Measurements from ENCODE around the gene TAT. TPM values are rescaled to one million over a fixed set of nuclear protein-coding genes. Genes with fewer than 3 reads are reported as not detected.

Gene TAT
- total and polyA plus RNA-seq, 4 donors = 10.6 to 540 (median 433) TPM

DNA sequence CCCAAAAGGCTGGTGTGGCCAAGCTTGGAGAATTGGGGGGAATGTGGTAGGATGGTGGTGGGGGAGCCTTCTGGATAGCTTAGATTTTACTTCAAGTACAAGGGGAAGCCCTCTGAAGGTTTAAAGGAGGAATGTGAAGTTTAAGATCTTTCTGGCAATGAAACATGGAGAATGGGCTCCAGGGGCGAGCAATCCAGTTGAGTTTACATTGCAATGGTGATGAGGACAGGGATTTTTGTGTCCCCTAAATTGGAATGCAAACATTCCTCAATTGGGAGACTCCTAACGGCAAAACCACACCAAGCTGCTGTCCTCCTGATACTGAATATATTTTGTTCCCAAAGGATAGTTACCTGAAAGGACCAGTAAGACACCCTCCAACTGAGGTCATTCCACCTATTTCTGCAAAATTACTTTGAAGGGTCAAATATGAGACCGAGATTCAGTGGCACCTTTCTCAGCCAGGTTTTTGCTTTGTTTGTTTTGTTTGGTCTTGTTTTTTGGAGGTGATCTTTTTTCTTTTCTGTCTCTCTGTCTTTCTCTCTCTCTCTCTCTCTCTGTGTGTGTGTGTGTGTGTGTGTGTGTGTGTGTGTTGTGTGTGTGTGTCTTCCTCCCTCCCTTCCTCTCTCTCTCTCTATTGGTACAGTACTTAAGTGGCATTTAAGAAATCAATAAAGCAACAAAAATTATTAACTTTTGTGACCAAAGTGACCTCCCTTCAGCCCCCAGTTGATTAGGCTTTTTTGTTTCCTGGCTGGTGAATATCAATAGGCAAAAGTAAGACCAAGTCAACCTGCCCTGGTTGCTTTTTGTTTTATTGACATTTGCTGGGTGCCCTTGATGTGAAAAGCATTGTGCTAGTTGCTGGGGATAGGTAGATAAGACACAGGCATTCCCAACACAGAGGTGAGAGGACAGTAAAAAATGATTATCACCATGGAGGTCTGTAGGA is 16.4 kb upstream of the TAT start:
- no peak for DNase-seq (ENCODE audit: low spot score)

DNA sequence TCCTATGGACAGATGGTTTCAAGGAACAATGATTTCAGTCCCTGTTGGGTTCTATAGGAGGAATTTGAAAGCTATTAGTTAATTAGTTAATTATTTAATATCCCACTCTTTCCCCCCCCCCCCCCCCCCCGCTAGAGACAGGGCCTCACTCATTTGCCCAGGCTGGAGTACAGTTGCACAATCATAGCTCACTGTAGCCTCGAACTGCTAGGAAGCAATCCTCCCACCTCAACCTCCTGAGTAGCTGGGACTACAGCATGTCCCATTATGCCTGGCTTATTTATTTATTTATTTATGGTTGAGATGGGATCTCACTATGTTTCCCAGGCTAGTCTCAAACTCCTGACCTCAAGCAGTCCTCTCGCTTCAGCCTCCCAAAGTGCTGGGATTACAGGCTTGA is 15.0 kb upstream of the TAT start:
- no peak for TF ChIP-seq RXRA (IDR thresholded peaks at IDR 0.05)
- no peak for TF ChIP-seq FOXA2 (IDR thresholded peaks at IDR 0.05)
- TF ChIP-seq YY1 (IDR thresholded peaks at IDR 0.05) = no peak
- TF ChIP-seq, protein P1, sequence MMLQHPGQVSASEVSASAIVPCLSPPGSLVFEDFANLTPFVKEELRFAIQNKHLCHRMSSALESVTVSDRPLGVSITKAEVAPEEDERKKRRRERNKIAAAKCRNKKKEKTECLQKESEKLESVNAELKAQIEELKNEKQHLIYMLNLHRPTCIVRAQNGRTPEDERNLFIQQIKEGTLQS (IDR thresholded peaks at IDR 0.05) = no peak
- no peak for TF ChIP-seq JUND (IDR thresholded peaks at IDR 0.05)
- TF ChIP-seq, protein P2, sequence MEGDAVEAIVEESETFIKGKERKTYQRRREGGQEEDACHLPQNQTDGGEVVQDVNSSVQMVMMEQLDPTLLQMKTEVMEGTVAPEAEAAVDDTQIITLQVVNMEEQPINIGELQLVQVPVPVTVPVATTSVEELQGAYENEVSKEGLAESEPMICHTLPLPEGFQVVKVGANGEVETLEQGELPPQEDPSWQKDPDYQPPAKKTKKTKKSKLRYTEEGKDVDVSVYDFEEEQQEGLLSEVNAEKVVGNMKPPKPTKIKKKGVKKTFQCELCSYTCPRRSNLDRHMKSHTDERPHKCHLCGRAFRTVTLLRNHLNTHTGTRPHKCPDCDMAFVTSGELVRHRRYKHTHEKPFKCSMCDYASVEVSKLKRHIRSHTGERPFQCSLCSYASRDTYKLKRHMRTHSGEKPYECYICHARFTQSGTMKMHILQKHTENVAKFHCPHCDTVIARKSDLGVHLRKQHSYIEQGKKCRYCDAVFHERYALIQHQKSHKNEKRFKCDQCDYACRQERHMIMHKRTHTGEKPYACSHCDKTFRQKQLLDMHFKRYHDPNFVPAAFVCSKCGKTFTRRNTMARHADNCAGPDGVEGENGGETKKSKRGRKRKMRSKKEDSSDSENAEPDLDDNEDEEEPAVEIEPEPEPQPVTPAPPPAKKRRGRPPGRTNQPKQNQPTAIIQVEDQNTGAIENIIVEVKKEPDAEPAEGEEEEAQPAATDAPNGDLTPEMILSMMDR (IDR thresholded peaks at IDR 0.05; ENCODE audit: low read depth, low read length, missing input control) = no peak
- TF ChIP-seq, protein P3, sequence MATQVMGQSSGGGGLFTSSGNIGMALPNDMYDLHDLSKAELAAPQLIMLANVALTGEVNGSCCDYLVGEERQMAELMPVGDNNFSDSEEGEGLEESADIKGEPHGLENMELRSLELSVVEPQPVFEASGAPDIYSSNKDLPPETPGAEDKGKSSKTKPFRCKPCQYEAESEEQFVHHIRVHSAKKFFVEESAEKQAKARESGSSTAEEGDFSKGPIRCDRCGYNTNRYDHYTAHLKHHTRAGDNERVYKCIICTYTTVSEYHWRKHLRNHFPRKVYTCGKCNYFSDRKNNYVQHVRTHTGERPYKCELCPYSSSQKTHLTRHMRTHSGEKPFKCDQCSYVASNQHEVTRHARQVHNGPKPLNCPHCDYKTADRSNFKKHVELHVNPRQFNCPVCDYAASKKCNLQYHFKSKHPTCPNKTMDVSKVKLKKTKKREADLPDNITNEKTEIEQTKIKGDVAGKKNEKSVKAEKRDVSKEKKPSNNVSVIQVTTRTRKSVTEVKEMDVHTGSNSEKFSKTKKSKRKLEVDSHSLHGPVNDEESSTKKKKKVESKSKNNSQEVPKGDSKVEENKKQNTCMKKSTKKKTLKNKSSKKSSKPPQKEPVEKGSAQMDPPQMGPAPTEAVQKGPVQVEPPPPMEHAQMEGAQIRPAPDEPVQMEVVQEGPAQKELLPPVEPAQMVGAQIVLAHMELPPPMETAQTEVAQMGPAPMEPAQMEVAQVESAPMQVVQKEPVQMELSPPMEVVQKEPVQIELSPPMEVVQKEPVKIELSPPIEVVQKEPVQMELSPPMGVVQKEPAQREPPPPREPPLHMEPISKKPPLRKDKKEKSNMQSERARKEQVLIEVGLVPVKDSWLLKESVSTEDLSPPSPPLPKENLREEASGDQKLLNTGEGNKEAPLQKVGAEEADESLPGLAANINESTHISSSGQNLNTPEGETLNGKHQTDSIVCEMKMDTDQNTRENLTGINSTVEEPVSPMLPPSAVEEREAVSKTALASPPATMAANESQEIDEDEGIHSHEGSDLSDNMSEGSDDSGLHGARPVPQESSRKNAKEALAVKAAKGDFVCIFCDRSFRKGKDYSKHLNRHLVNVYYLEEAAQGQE (IDR thresholded peaks at IDR 0.05) = no peak
- TF ChIP-seq SP1 (IDR thresholded peaks at IDR 0.05) = no peak
- no peak for TF ChIP-seq TAF1 (conservative IDR thresholded peaks at IDR 0.05)
- TF ChIP-seq GABPA (IDR thresholded peaks at IDR 0.05 in 1 of 2, conservative IDR thresholded peaks at IDR 0.05 in 1 of 2) = no peak
- TF ChIP-seq, protein P4, sequence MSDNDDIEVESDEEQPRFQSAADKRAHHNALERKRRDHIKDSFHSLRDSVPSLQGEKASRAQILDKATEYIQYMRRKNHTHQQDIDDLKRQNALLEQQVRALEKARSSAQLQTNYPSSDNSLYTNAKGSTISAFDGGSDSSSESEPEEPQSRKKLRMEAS (IDR thresholded peaks at IDR 0.05) = no peak
- TF ChIP-seq, protein P5, sequence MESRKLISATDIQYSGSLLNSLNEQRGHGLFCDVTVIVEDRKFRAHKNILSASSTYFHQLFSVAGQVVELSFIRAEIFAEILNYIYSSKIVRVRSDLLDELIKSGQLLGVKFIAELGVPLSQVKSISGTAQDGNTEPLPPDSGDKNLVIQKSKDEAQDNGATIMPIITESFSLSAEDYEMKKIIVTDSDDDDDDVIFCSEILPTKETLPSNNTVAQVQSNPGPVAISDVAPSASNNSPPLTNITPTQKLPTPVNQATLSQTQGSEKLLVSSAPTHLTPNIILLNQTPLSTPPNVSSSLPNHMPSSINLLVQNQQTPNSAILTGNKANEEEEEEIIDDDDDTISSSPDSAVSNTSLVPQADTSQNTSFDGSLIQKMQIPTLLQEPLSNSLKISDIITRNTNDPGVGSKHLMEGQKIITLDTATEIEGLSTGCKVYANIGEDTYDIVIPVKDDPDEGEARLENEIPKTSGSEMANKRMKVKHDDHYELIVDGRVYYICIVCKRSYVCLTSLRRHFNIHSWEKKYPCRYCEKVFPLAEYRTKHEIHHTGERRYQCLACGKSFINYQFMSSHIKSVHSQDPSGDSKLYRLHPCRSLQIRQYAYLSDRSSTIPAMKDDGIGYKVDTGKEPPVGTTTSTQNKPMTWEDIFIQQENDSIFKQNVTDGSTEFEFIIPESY (IDR thresholded peaks at IDR 0.05) = no peak
- TF ChIP-seq HNF4A (conservative IDR thresholded peaks at IDR 0.05) = no peak
- TF ChIP-seq FOXA1 (IDR thresholded peaks at IDR 0.05) = no peak
- no peak for TF ChIP-seq HNF4G (IDR thresholded peaks at IDR 0.05)
- no peak for TF ChIP-seq RAD21 (IDR thresholded peaks at IDR 0.05)
- no peak for TF ChIP-seq NR2F2 (IDR thresholded peaks at IDR 0.05)
- TF ChIP-seq EGR1 (IDR thresholded peaks at IDR 0.05; ENCODE audit: low read depth in 2 of 2) = no peak
- Histone ChIP-seq H3K27me3 (ENCODE audit: control insufficient read depth in 4 of 4, insufficient read depth in 4 of 4, low read length in 3 of 4) (no peaks in the 10 kb centered on the region), H3K36me3 (ENCODE audit: control insufficient read depth in 4 of 4, insufficient read depth in 3 of 4, low read depth in 1 of 4, low read length in 3 of 4) (no peaks in the 10 kb centered on the region), H3K4me1 (ENCODE audit: control insufficient read depth in 4 of 4, insufficient read depth in 4 of 4, low read length in 3 of 4) (peaks cover 12 to 51% (median 39%) of the 10 kb centered on the region in 4 donors), H3K27ac (ENCODE audit: low read depth in 1 of 2, low read length in 2 of 2) (peak overlapping the region; percentile 88), H3K4me3 (ENCODE audit: low read depth in 1 of 3, low read length in 3 of 3) (no peak overlapping the region), H3K9me3 (ENCODE audit: control insufficient read depth in 4 of 4, low read length in 3 of 4) (no peaks in the 10 kb centered on the region), H3K9ac (ENCODE audit: low read depth in 1 of 2, low read length in 2 of 2) (no peak overlapping the region)
- DNase-seq (ENCODE audit: low spot score) = no peak
- WGBS = 44% methylated on average over 3 of the region's 3 CpGs

More for the DNA sequence above, 16.4 kb upstream of the TAT start:
- Histone ChIP-seq H3K4me1 (ENCODE audit: control insufficient read depth in 4 of 4, insufficient read depth in 4 of 4, low read length in 3 of 4) (peaks cover 12 to 51% (median 39%) of the 10 kb centered on the region in 4 donors), H3K9ac (ENCODE audit: low read depth in 1 of 2, low read length in 2 of 2) (peak overlapping the region in 1 of 2 donors; percentile 36), H3K27me3 (ENCODE audit: control insufficient read depth in 4 of 4, insufficient read depth in 4 of 4, low read length in 3 of 4) (no peaks in the 10 kb centered on the region), H3K9me3 (ENCODE audit: control insufficient read depth in 4 of 4, low read length in 3 of 4) (no peaks in the 10 kb centered on the region), H3K36me3 (ENCODE audit: control insufficient read depth in 4 of 4, insufficient read depth in 3 of 4, low read depth in 1 of 4, low read length in 3 of 4) (no peaks in the 10 kb centered on the region), H3K4me3 (ENCODE audit: low read depth in 1 of 3, low read length in 3 of 3) (no peak overlapping the region), H3K27ac (ENCODE audit: low read depth in 1 of 2, low read length in 2 of 2) (peak overlapping the region; percentile 88)
- TF ChIP-seq, protein P2 (IDR thresholded peaks at IDR 0.05; ENCODE audit: low read depth, low read length, missing input control) = no peak
- peak in 1 of 2 donors; percentile 43 for TF ChIP-seq RXRA (IDR thresholded peaks at IDR 0.05)
- whole genome bisulfite sequencing = 34% methylated on average over 3 of the region's 3 CpGs

All from liver (tissue), 9 donors.